Endothelial cell of umbilical vein (primary cell): ENCODE data around the gene ARL8A. TPM values are rescaled to one million over a fixed set of nuclear protein-coding genes. Genes with fewer than 3 reads are reported as not detected.
"Not testable (repeated sequence)": the region's sequence is repeated elsewhere in the genome, so short reads cannot be mapped to it uniquely, and the experiment has no call there.

Experiments used
- BruUV-seq: library from RNA; stranded (reverse); fragments of 400-500 nt; replicated peaks from 2 replicates; lab custom pipeline; 2021; lab: Mats Ljungman, UMichigan
- CTCF ChIA-PET: fragments of 300-600, 350-600 bp; sonication (Branson Sonifier 250); formaldehyde crosslinking; loops from one replicate; lab custom pipeline; 2021; ENCODE audit warnings: antibody characterized with exemption, inconsistent platforms; lab: Charles Lee
- POLR2A ChIA-PET: fragments of 300-600, 350-600 bp; sonication (Branson Sonifier 250); formaldehyde crosslinking; loops from one replicate; lab custom pipeline; 2021; ENCODE audit warnings: antibody characterized with exemption, inconsistent platforms; lab: Charles Lee
- DNase-seq: peaks from one replicate; pipeline ENCODE4 v3.0.0-alpha.2; 2011; ENCODE audit warnings: low read depth, low spot score
- FAIRE-seq: peaks from 2 replicates; lab custom pipeline; 2011; peaks lifted over from hg19 to GRCh38; lab: Jason Lieb, UNC
- H2AFZ ChIP-seq: 2 replicates; pipeline ENCODE4 v1.6.0; 2012; ENCODE audit warnings: low read depth, low read length, control low read depth, inconsistent platforms
- H3K27ac ChIP-seq: 2 replicates; pipeline ENCODE4 v1.5.1; 2011; ENCODE audit warnings: low read depth, mild to moderate bottlenecking, control low read depth, low read length, moderate library complexity; ENCODE audit not compliant: insufficient read depth
- H3K27me3 ChIP-seq, 2 experiments: 2 replicates each; pipeline versions ENCODE4 v1.6.0 to v1.6.1; 2011; ENCODE audit warnings: low read length in 2 of 2, mixed read lengths in 1 of 2; ENCODE audit not compliant: control insufficient read depth in 2 of 2, insufficient read depth in 2 of 2
- H3K36me3 ChIP-seq, 2 experiments: 2 replicates in 1 of 2; 3 replicates in 1 of 2; pipeline ENCODE4 v1.5.1; 2011; ENCODE audit warnings: low read length in 2 of 2, mild to moderate bottlenecking in 1 of 2, moderate library complexity in 1 of 2; ENCODE audit not compliant: control insufficient read depth in 2 of 2, insufficient read depth in 2 of 2; ENCODE audit errors: extremely low read depth in 1 of 2
- H3K4me1 ChIP-seq: 3 replicates; pipeline ENCODE4 v1.5.1; 2011; ENCODE audit warnings: mild to moderate bottlenecking, low read length; ENCODE audit not compliant: control insufficient read depth, insufficient read depth; ENCODE audit errors: extremely low read depth
- H3K4me2 ChIP-seq: 2 replicates; pipeline ENCODE4 v1.6.1; 2011; ENCODE audit warnings: low read length, control low read depth, mixed read lengths; ENCODE audit not compliant: insufficient read depth
- H3K4me3 ChIP-seq, 3 experiments: fragments of 200-600 bp in 1 of 3; sonication (generic), shearing (Covaris generic) in 1 of 3; replicated peaks in 1 of 3; 2 replicates each; pipeline ENCODE4 v1.5.1; 2011 to 2016; ENCODE audit warnings: control low read depth in 3 of 3, low read length in 3 of 3, mild to moderate bottlenecking in 2 of 3, inconsistent platforms in 1 of 3, low read depth in 1 of 3, moderate library complexity in 1 of 3; ENCODE audit not compliant: insufficient read depth in 1 of 3
- H3K79me2 ChIP-seq: 2 replicates; pipeline ENCODE4 v1.6.0; 2012; ENCODE audit warnings: low read length, inconsistent platforms; ENCODE audit not compliant: control insufficient read depth, insufficient read depth
- H3K9ac ChIP-seq: replicated peaks from 2 replicates; pipeline ENCODE3; 2011; ENCODE audit warnings: low read length, control low read depth; ENCODE audit not compliant: insufficient read depth; ENCODE audit errors: extremely low read depth
- H3K9me1 ChIP-seq: replicated peaks from 3 replicates; pipeline ENCODE4 v1.6.0; 2011; ENCODE audit warnings: mild to moderate bottlenecking, low read length; ENCODE audit not compliant: control insufficient read depth, insufficient read depth; ENCODE audit errors: extremely low read depth
- H3K9me3 ChIP-seq: replicated peaks from 2 replicates; pipeline ENCODE4 v1.5.1; 2012; ENCODE audit warnings: low read length, inconsistent platforms; ENCODE audit not compliant: control insufficient read depth, insufficient read depth
- H4K20me1 ChIP-seq: replicated peaks from 2 replicates; pipeline ENCODE3; 2011; ENCODE audit warnings: mild to moderate bottlenecking, low read length; ENCODE audit not compliant: control insufficient read depth, insufficient read depth; ENCODE audit errors: extremely low read depth
- JUN ChIP-seq: IDR thresholded peaks from 2 replicates; pipeline ENCODE4 v1.6.1; 2011; ENCODE audit warnings: borderline replicate concordance, low read depth; ENCODE audit not compliant: insufficient read length, insufficient read depth
- POLR2AphosphoS5 ChIP-seq: IDR thresholded peaks from 2 replicates; pipeline ENCODE4 v1.6.1; 2012; ENCODE audit warnings: low read depth, mild to moderate bottlenecking, control low read depth, low read length, moderate library complexity; ENCODE audit not compliant: insufficient read depth
- dilution Hi-C: fragments of 300-500 bp; cut with MboI; formaldehyde crosslinking; loops from one replicate; pipeline ENCODE4 v1.15.0; 2019; ENCODE audit warnings: low sequenced_read_pairs; ENCODE audit not compliant: extremely low pct_ligation_motif_present
- intact Hi-C: fragments of 100-400 bp; cut with micrococcal nuclease; formaldehyde crosslinking; loops from one replicate; pipeline ENCODE4 v1.10.0; 2022
- polyA plus RNA-seq, 4 experiments: library from polyadenylated mRNA; depleted of rRNA in 3 of 4; stranded (reverse) in 3 of 4; unstranded in 1 of 4; fragments of >200 nt; gene quantifications; 2 replicates each; pipeline versions ENCODE4 v1.2.1 to v1.2.3, GENCODE V29; 2011 to 2012; ENCODE audit warnings: missing spikeins in 1 of 4
- total RNA-seq: library from RNA; stranded (reverse); gene quantifications from 2 replicates; pipeline ENCODE4 v1.2.3, GENCODE V29; 2021

Gene ARL8A
- total and polyA plus RNA-seq, 2 donors (not counting 3 experiments of a cell fraction or from before 2014, with no cell fraction given) = 54.3 to 69.5 TPM

DNA sequence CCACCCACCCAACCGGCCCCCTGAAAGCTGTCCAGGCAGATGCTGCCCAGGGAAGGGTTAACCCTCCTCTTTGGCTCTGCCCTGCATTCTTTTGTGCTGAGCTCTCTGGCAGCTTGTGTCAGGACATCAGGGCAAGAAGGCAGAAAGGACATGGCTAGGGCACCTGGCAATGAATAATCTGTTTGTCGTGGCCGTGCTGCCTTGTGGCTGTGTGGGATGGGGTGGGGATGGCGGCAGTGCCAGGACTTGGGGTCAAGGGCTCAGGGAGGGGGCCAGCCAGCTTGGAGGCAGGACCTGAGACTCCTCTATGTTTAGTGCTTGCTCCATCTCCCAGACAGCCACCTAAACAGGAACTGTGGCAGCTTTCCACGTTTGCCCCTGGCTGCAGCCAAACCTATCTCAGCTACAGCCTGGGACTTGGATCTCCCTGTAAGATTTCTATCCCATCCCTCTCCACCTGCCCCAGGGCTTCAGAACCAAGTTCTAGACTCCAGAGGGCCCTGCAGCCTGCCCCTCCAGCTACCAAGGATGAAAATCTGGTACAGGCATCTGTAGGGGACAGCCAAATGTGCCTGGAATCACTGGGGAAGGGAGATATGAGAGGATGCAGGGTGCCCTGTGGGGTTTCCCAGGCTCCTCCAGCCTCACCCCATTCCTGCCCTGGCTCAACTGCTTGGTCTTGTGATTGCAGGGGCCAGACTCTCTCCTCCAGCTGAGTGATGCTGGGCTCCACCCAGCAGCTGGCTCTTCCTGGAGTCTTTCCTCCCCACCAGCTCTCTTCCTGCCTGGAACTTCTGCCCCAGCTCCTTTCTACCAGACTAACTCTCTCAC is 31.5 kb downstream of the ARL8A start:
- Histone ChIP-seq H3K79me2 (no peaks in the 10 kb centered on the region), H3K9ac (no peak overlapping the region), H4K20me1 (no peaks in the 10 kb centered on the region), H3K9me1 (no peaks in the 10 kb centered on the region), H3K36me3 (no peaks in the 10 kb centered on the region), H3K4me3 (no peak overlapping the region), H3K4me2 (no peak overlapping the region), H3K4me1 (no peaks in the 10 kb centered on the region), H3K9me3 (no peaks in the 10 kb centered on the region), H3K27me3 (peaks cover 0 to 3% of the 10 kb centered on the region in 2 experiments), H3K27ac (no peak overlapping the region), H2AFZ (no peak overlapping the region)
- no TSS peak for BruUV-seq
- TF ChIP-seq JUN (no peak), POLR2AphosphoS5 (no peak)
- FAIRE-seq = no peak
- dilution Hi-C loops = no loop called here
- DNase-seq = no peak
- intact Hi-C loops = no loop called here
- CTCF ChIA-PET = interaction anchor here (0.7 to 3.5 kb wide), 8 partner anchors 8 to 114 kb away, joined by 3 to 16 read pairs (median 4); no protein-coding TSS in a partner anchor
- POLR2A ChIA-PET = no interaction called here

DNA sequence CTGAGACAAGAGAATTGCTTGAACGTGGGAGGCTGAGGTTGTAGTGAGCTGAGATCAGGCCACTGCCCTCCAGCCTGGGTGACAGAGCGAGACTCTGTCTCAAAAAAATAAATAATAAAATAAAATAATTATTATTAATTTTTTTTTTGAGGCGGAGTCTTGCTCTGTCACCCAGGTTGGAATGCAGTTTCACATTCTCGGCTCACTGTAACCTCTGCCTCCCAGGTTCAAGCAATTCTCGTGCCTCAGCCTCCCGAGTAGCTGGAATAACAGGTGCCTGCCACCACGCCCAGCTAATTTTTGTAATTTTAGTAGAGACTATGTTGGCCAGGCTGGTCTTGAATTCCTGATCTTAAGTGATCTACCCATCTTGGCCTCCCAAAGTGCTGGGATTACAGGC is 32.9 kb downstream of the ARL8A start:
- H3K9ac ChIP-seq, H3K9me3 ChIP-seq, dilution Hi-C loops, BruUV-seq, H3K4me1 ChIP-seq, H3K79me2 ChIP-seq, H4K20me1 ChIP-seq, H3K9me1 ChIP-seq, H3K27me3 ChIP-seq, DNase-seq, H3K27ac ChIP-seq, intact Hi-C loops, H3K36me3 ChIP-seq, FAIRE-seq, H3K4me2 ChIP-seq, POLR2A ChIA-PET, H2AFZ ChIP-seq, H3K4me3 ChIP-seq: not testable (repeated sequence)
- CTCF ChIA-PET = interaction anchor here (2.0 to 3.5 kb wide), 2 partner anchors 11 to 105 kb away, joined by 5 to 16 read pairs; no protein-coding TSS in a partner anchor
